ENCODE measurements around the gene PASD1.

DNA sequence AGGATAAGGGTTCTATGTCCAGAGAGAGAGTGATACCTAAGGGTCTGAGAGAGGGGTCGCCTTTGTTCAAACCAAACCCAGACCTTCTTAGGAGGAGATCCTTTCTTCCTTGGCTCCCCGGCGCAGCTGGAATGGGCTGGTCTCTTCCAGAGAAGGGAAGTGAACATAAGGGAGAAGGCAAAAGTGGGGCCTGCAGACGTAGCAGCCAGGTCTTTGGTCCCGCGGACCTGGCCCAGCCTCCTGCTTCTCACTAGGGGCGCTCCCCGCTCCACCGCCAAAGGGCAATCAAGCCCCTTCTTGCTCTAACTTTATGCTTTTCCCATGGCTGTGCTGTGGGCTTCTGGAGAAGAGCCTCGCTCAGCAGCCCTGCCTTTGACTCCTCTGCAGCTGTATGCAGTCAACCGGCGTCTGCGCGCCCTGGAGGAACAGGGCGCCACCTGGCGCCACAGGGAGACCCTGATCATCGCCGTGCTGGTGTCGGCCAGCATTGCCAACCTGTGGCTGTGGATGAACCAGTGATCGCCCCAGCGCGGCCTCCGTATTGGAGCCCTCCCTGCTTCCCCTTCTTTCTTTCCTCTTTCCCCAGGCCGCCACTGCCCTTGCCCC, 158.9 kb downstream of the PASD1 start:
- TF ChIP-seq, protein P1, sequence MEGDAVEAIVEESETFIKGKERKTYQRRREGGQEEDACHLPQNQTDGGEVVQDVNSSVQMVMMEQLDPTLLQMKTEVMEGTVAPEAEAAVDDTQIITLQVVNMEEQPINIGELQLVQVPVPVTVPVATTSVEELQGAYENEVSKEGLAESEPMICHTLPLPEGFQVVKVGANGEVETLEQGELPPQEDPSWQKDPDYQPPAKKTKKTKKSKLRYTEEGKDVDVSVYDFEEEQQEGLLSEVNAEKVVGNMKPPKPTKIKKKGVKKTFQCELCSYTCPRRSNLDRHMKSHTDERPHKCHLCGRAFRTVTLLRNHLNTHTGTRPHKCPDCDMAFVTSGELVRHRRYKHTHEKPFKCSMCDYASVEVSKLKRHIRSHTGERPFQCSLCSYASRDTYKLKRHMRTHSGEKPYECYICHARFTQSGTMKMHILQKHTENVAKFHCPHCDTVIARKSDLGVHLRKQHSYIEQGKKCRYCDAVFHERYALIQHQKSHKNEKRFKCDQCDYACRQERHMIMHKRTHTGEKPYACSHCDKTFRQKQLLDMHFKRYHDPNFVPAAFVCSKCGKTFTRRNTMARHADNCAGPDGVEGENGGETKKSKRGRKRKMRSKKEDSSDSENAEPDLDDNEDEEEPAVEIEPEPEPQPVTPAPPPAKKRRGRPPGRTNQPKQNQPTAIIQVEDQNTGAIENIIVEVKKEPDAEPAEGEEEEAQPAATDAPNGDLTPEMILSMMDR (IDR thresholded peaks at IDR 0.05) = peak in 10 of 12 donors; percentile 23 to 47 (median 36)
- no peak for TF ChIP-seq POLR2A (IDR thresholded peaks at IDR 0.05)
